GM12878 (cell line): ENCODE measurements around the gene CCNG1. TPM values are rescaled to one million over a fixed set of nuclear protein-coding genes. Genes with fewer than 3 reads are reported as not detected.

Experiments used
- ATAC-seq: fragments of 200-7000 bp; cut with Tn5 transposase; 3 replicates; pipeline ENCODE4 v1.9.1; 2020; ENCODE audit warnings: mild to moderate bottlenecking, moderate library complexity
- BruUV-seq: library from RNA; stranded (reverse); fragments of 400-500 nt; replicated peaks from 2 replicates; lab custom pipeline; 2021; lab: Mats Ljungman, UMichigan
- CTCF ChIA-PET: fragments of 300-600 bp; sonication (Branson Sonifier 250); formaldehyde crosslinking; extraction: SDS; loops from one replicate; lab custom pipeline; 2021; ENCODE audit warnings: inconsistent platforms; lab: Yijun Ruan, JAX
- POLR2A ChIA-PET: fragments of 350-600 bp; formaldehyde crosslinking; extraction: SDS; loops from one replicate; lab custom pipeline; 2021; ENCODE audit warnings: inconsistent platforms; lab: Charles Lee
- RAD21 ChIA-PET: fragments of 300-600 bp; sonication (Branson Sonifier 250); formaldehyde crosslinking; loops from one replicate; lab custom pipeline; 2023; ENCODE audit warnings: antibody characterized with exemption; ENCODE audit not compliant: unreplicated experiment; lab: Charles Lee
- SMC1A ChIA-PET: fragments of 300-600 bp; sonication (Branson Sonifier 250); formaldehyde crosslinking; loops from one replicate; lab custom pipeline; 2023; ENCODE audit not compliant: unreplicated experiment, uncharacterized antibody; lab: Charles Lee
- DNase-seq: peaks from one replicate; pipeline ENCODE4 v3.0.0-alpha.2; 2011; ENCODE audit warnings: low read depth, low spot score
- FAIRE-seq: peaks from 3 replicates; lab custom pipeline; 2011; peaks lifted over from hg19 to GRCh38; lab: Jason Lieb, UNC
- H2AFZ ChIP-seq: 2 replicates; pipeline ENCODE4 v1.6.0; 2011; ENCODE audit warnings: low read depth, low read length, control low read depth; ENCODE audit not compliant: control insufficient read depth
- H3K27ac ChIP-seq: 2 replicates; pipeline ENCODE4 v1.5.1; 2011; ENCODE audit warnings: control low read depth; ENCODE audit not compliant: control insufficient read depth, insufficient read depth
- H3K27me3 ChIP-seq, 2 experiments: replicated peaks in 1 of 2; 2 replicates each; pipeline versions ENCODE4 v1.6.0 to v1.6.1; 2011; ENCODE audit warnings: low read length in 1 of 2; ENCODE audit not compliant: control insufficient read depth in 2 of 2, insufficient read depth in 2 of 2
- H3K36me3 ChIP-seq, 2 experiments: 2 replicates each; pipeline ENCODE4 v1.5.1; 2011; ENCODE audit warnings: low read length in 1 of 2; ENCODE audit not compliant: control insufficient read depth in 2 of 2, insufficient read depth in 2 of 2
- H3K4me1 ChIP-seq: 2 replicates; pipeline ENCODE4 v1.6.1; 2011; ENCODE audit warnings: mild to moderate bottlenecking, low read length, moderate library complexity, mixed read lengths; ENCODE audit not compliant: control insufficient read depth, insufficient read depth
- H3K4me2 ChIP-seq: 2 replicates; pipeline ENCODE4 v1.6.0; 2011; ENCODE audit warnings: control low read depth; ENCODE audit not compliant: control insufficient read depth, insufficient read depth
- H3K4me3 ChIP-seq: fragments of 200-600 bp; sonication (generic); 2 replicates; pipeline ENCODE4 v1.5.1; 2016
- H3K79me2 ChIP-seq: 2 replicates; pipeline ENCODE4 v1.6.0; 2011; ENCODE audit warnings: low read length; ENCODE audit not compliant: control insufficient read depth, insufficient read depth
- H3K9ac ChIP-seq: 2 replicates; pipeline ENCODE4 v1.8.0; 2011; ENCODE audit warnings: low read length, control low read depth, mixed read lengths; ENCODE audit not compliant: control insufficient read depth, insufficient read depth
- H3K9me3 ChIP-seq: replicated peaks from 3 replicates; pipeline ENCODE4 v1.5.1; 2011; ENCODE audit warnings: mild to moderate bottlenecking, low read length; ENCODE audit not compliant: control insufficient read depth, insufficient read depth
- H4K20me1 ChIP-seq: 2 replicates; pipeline ENCODE4 v1.6.0; 2011; ENCODE audit not compliant: control insufficient read depth, insufficient read depth
- ASH2L ChIP-seq: fragments of 300-600, 200-600 bp; sonication (generic); IDR thresholded peaks from 2 replicates; pipeline ENCODE4 v1.6.1; 2017; ENCODE audit warnings: low read depth, mild to moderate bottlenecking, borderline replicate concordance
- CHD2 ChIP-seq: IDR thresholded peaks from 2 replicates; pipeline ENCODE4 v1.6.1; 2011; ENCODE audit warnings: low read depth, low read length, improper control_type of control experiment, borderline replicate concordance
- ELK1 ChIP-seq: IDR thresholded peaks from 2 replicates; pipeline ENCODE4 v1.6.1; 2012; ENCODE audit warnings: low read depth, low read length, improper control_type of control experiment
- HCFC1 ChIP-seq: fragments of 150-350 bp; IDR thresholded peaks from 2 replicates; pipeline ENCODE4 v1.6.1; 2014; ENCODE audit warnings: low read length
- HDGF ChIP-seq: fragments of 450-650 bp; IDR thresholded peaks from 2 replicates; pipeline ENCODE4 v1.6.1; 2016; ENCODE audit warnings: antibody characterized with exemption
- IKZF1 ChIP-seq: fragments of 450-650 bp; conservative IDR thresholded peaks from 2 replicates; pipeline ENCODE4 v1.6.1; 2017; ENCODE audit warnings: antibody characterized with exemption, mild to moderate bottlenecking
- MAX ChIP-seq: IDR thresholded peaks from 2 replicates; pipeline ENCODE4 v1.6.1; 2012; ENCODE audit warnings: low read depth, low read length, improper control_type of control experiment
- MLLT1 ChIP-seq: fragments of 450-650 bp; IDR thresholded peaks from 2 replicates; pipeline ENCODE4 v1.6.1; 2016; ENCODE audit warnings: mild to moderate bottlenecking
- RFX5 ChIP-seq: IDR thresholded peaks from 2 replicates; pipeline ENCODE4 v1.6.1; 2011; ENCODE audit warnings: low read depth, low read length, improper control_type of control experiment
- RUNX3 ChIP-seq: IDR thresholded peaks from 2 replicates; pipeline ENCODE4 v1.6.1; 2012; ENCODE audit warnings: low read length, inconsistent platforms
- SMC3 ChIP-seq: IDR thresholded peaks from 2 replicates; pipeline ENCODE4 v1.6.1; 2011; ENCODE audit warnings: low read length, improper control_type of control experiment, borderline replicate concordance
- STAT3 ChIP-seq: IDR thresholded peaks from 2 replicates; pipeline ENCODE4 v1.6.1; 2011; ENCODE audit warnings: low read depth, low read length, improper control_type of control experiment
- whole genome bisulfite sequencing: methylation state at CpG from one replicate; pipeline ENCODE4 v1.1.6; 2016; ENCODE audit warnings: low lambda C conversion rate; ENCODE audit not compliant: insufficient replicate concordance, insufficient coverage; ENCODE audit errors: missing lambda C conversion rate; 5-methylcytosine and 5-hydroxymethylcytosine counted together
- in situ Hi-C: fragments of 300-500 bp; cut with MboI; formaldehyde crosslinking; loops from 9 replicates; pipeline ENCODE4 v1.14.3; 2018; ENCODE audit warnings: mixed read lengths
- intact Hi-C: fragments of 100-400 bp; cut with micrococcal nuclease; formaldehyde crosslinking; loops from one replicate; pipeline ENCODE4 v1.14.2; 2022; ENCODE audit not compliant: unreplicated experiment
- polyA plus RNA-seq, 11 experiments: library from polyadenylated mRNA; depleted of rRNA in 4 of 11; unstranded in 6 of 11; stranded (reverse) in 5 of 11; fragments of >200 nt; fragmentation: Nextera tagmentation in 4 of 11; fragmentation: Illumina TruSeq in 1 of 11; extraction: Ambion mirVana in 4 of 11; extraction: Trizol in 1 of 11; gene quantifications; 1 replicate in 1 of 11; 2 replicates in 10 of 11; pipeline versions ENCODE4 v1.2.1 to v1.2.3, GENCODE V29; 2011 to 2016; ENCODE audit warnings: inconsistent platforms in 2 of 11, missing spikeins in 2 of 11, low read depth in 1 of 11
- total RNA-seq, 4 experiments: library from RNA; depleted of rRNA in 3 of 4; stranded (reverse); fragments of >200 nt in 3 of 4; fragmentation: Illumina TruSeq in 1 of 4; extraction: Trizol in 1 of 4; gene quantifications; 2 replicates each; pipeline versions ENCODE4 v1.2.1 to v1.2.3, GENCODE V29; 2013 to 2021

CCNG1 gene
- total and polyA plus RNA-seq, 10 of the 15 experiments (the other 5 are each of a cell fraction or from before 2014, with no cell fraction given), result 90.1 to 274 (median 200) TPM

- TF ChIP-seq ELK1 (no peak), IKZF1 (no peak), MLLT1 (no peak), STAT3 (no peak), MAX (no peak)
Measured at GRCh38 chr5:163456029-163456589, 18.7 kb downstream of the CCNG1 start (continued).

- RAD21 ChIA-PET, result no interaction called here
- 97% methylated on average over 7 of the region's 7 CpGs for WGBS
- SMC1A ChIA-PET, result interaction anchor here (1.4 to 9.3 kb wide), 3 partner anchors 11 to 48 kb away, joined by 3 to 142 read pairs (median 17); partner anchors contain the start of gene CCNG1
- ATAC-seq (no peak), FAIRE-seq (no peak), DNase-seq (no peak)
- no peak overlapping the region for H3K27ac ChIP-seq
- no peaks in the 10 kb centered on the region for H4K20me1 ChIP-seq
- POLR2A ChIA-PET, result interaction anchor here (0.8 to 9.1 kb wide), 2 partner anchors 16 to 49 kb away, joined by 3 to 181 read pairs; partner anchors contain the start of genes CCNG1 and MAT2B
- H3K79me2 ChIP-seq, result peaks cover 43% of the 10 kb centered on the region
- intact Hi-C loops, result no loop called here
- peaks cover 0 to 5% of the 10 kb centered on the region in 2 experiments; a peak in 1 of 4 replicates for H3K36me3 ChIP-seq
- no peaks in the 10 kb centered on the region for H3K4me1 ChIP-seq
- no peaks in the 10 kb centered on the region for H3K27me3 ChIP-seq
- no peak overlapping the region for H3K4me2 ChIP-seq
- H2AFZ ChIP-seq, result no peak overlapping the region
- no TSS peak for BruUV-seq
- in situ Hi-C loops, result no loop called here
- TF ChIP-seq RUNX3 (no peak), SMC3 (no peak), ASH2L (no peak), RFX5 (no peak), HDGF (no peak), CHD2 (no peak), HCFC1 (no peak), MAX (no peak)
- TF ChIP-seq, all 136 proteins: peak for 0
- H3K4me3 ChIP-seq, result peak overlapping the region; percentile 12; the same call in 1 of the 2 replicates
- H3K9ac ChIP-seq, result no peak overlapping the region
- H3K9me3 ChIP-seq, result no peaks in the 10 kb centered on the region; the same call in 2 of the 3 replicates
- CTCF ChIA-PET, result interaction anchor here (0.7 to 6.6 kb wide), 3 partner anchors 11 to 108 kb away, joined by 3 to 74 read pairs (median 3); partner anchors contain the start of gene CCNG1
Measured at GRCh38 chr5:163456840-163457239, 19.4 kb downstream of the CCNG1 start.
